ENCODE results near the gene ITGA8.

- no peak for TF ChIP-seq CTCF (IDR thresholded peaks at IDR 0.05; ENCODE audit: low read length)
- no peak for TF ChIP-seq EZH2 (IDR thresholded peaks at IDR 0.05; ENCODE audit: borderline replicate concordance, low read length)
Observed at GRCh38 chr10:15518250-15518649, 201.5 kb downstream of the ITGA8 start.

Measured in OCI-LY1 (cell line).